ENCODE results near the gene DXO.
"Not testable (repeated sequence)": the region's sequence is repeated elsewhere in the genome, so short reads cannot be mapped to it uniquely, and the experiment has no call there.

Gene DXO

GRCh38 chr6:31979238-31979898 is 7.4 kb upstream of the DXO start:
- DNase-seq = no peak

GRCh38 chr6:31978831-31979230 is 6.9 kb upstream of the DXO start:
- no peak for DNase-seq

GRCh38 chr6:31977816-31978431 is 6.0 kb upstream of the DXO start:
- no peak for DNase-seq

- not testable (repeated sequence) for DNase-seq
Observed at GRCh38 chr6:31976065-31976464, 4.1 kb upstream of the DXO start.

GRCh38 chr6:31972709-31973350 is 892 bp upstream of the DXO start:
- no peak for DNase-seq

GRCh38 chr6:31971279-31971992 is 502 bp downstream of the DXO start:
- no peak for DNase-seq

- DNase-seq = no peak
Observed at GRCh38 chr6:31970604-31971271, 1.2 kb downstream of the DXO start.

- no peak for DNase-seq
Observed at GRCh38 chr6:31969712-31970603, 2.0 kb downstream of the DXO start.

GRCh38 chr6:31968791-31969711 is 2.9 kb downstream of the DXO start:
- DNase-seq = no peak

GRCh38 chr6:31968326-31968725 is 3.6 kb downstream of the DXO start:
- DNase-seq = no peak

GRCh38 chr6:31967926-31968320 is 4.0 kb downstream of the DXO start:
- DNase-seq = no peak

- no peak for DNase-seq
Observed at GRCh38 chr6:31966997-31967925, 4.7 kb downstream of the DXO start.

GRCh38 chr6:31966506-31966905 is 5.4 kb downstream of the DXO start:
- no peak for DNase-seq

GRCh38 chr6:31965700-31966099 is 6.2 kb downstream of the DXO start:
- no peak for DNase-seq

- no peak for DNase-seq
Observed at GRCh38 chr6:31963921-31964320, 8.0 kb downstream of the DXO start.

GRCh38 chr6:31961616-31962015 is 10.3 kb downstream of the DXO start:
- no peak for DNase-seq

- peak; percentile 92 for DNase-seq
Observed at GRCh38 chr6:31958741-31959739, 12.9 kb downstream of the DXO start, which contains the start of the genes NELFE and SKIC2. Gene NELFE (minus strand): TSS chr6:31958971. CDS start chr6:31958446, 525 bp downstream. Gene SKIC2 (plus strand): TSS chr6:31959175. CDS start chr6:31959193, 18 bp downstream.

GRCh38 chr6:31958412-31958740 is 13.6 kb downstream of the DXO start:
- DNase-seq = no peak
